ENCODE measurements around the gene FAM83D. TPM values are rescaled to one million over a fixed set of nuclear protein-coding genes. Genes with fewer than 3 reads are reported as not detected.

Gene FAM83D
- total and polyA plus RNA-seq, 2 donors (not counting 1 experiment from before 2014, with no cell fraction given), result 0.82 to 1.7 TPM

DNA sequence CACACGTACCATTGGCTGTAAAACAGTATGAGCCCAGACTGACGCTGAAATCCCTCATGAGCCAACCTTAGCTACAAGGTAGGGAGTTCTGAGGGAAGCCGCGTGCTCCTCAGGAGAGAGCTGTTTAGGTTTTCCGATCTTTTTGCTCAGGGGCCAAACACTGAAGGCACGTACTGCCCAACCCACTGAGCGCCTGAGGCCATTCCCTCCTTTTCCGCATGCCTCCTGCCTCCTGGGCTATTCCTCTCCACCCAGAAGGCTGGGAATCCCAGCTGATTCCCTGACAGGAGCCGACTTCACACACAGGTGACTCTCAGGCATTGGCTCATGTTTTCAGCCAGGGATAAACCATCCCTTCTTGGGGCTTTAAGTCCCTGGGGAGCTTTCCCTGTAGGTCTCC, 5.4 kb upstream of the FAM83D start:
- Histone ChIP-seq H2AFZ (ENCODE audit: insufficient read depth, low read depth, low read length, poor library complexity, severe bottlenecking) (no peak overlapping the region), H3K27me3 (replicated peaks in 1 of 4; ENCODE audit: control extremely low read depth in 1 of 4, control insufficient read depth in 3 of 4, insufficient read depth in 4 of 4, low read length in 3 of 4) (no peaks in the 10 kb centered on the region), H3K4me1 (ENCODE audit: control insufficient read depth in 2 of 2, insufficient read depth in 2 of 2, low read length in 2 of 2) (peaks cover 0 to 3% of the 10 kb centered on the region in 2 donors), H3K4me3 (ENCODE audit: control extremely low read depth in 1 of 5, extremely low read depth in 1 of 5, insufficient read depth in 1 of 5, low read depth in 2 of 5, low read length in 4 of 5) (no peak overlapping the region), H3K9me3 (ENCODE audit: control extremely low read depth in 1 of 3, control insufficient read depth in 2 of 3, insufficient read depth in 1 of 3, low read length in 2 of 3) (peaks cover 0 to 4% (median 0%) of the 10 kb centered on the region in 3 donors), H4K20me1 (ENCODE audit: control insufficient read depth, insufficient read depth, low read length, poor library complexity, severe bottlenecking) (peaks cover 1% of the 10 kb centered on the region), H3K27ac (ENCODE audit: low read length in 2 of 2) (no peak overlapping the region), H3K79me2 (ENCODE audit: control insufficient read depth, insufficient read depth, low read length) (no peaks in the 10 kb centered on the region), H3K4me2 (replicated peaks; ENCODE audit: low read depth, low read length, poor library complexity, severe bottlenecking) (no peak overlapping the region), H3K36me3 (replicated peaks in 1 of 2; ENCODE audit: control extremely low read depth in 1 of 2, control insufficient read depth in 1 of 2, extremely low read depth in 1 of 2, insufficient read depth in 2 of 2, low read length in 1 of 2) (peaks cover 0 to 60% of the 10 kb centered on the region in 2 experiments), H3K9ac (ENCODE audit: low read length) (no peak overlapping the region)
- Mint-ChIP-seq H3K4me1 (peaks cover 8% of the 10 kb centered on the region), H3K27me3 (no peaks in the 10 kb centered on the region), H3K4me3 (no peak overlapping the region), H3K27ac (no peak overlapping the region), H3K9me3 (ENCODE audit: insufficient read depth) (no peaks in the 10 kb centered on the region)
- TF ChIP-seq EZH2 (IDR thresholded peaks at IDR 0.05; ENCODE audit: borderline replicate concordance, insufficient read depth, low read depth, low read length, poor library complexity, severe bottlenecking), result no peak
- TF ChIP-seq, protein P1, sequence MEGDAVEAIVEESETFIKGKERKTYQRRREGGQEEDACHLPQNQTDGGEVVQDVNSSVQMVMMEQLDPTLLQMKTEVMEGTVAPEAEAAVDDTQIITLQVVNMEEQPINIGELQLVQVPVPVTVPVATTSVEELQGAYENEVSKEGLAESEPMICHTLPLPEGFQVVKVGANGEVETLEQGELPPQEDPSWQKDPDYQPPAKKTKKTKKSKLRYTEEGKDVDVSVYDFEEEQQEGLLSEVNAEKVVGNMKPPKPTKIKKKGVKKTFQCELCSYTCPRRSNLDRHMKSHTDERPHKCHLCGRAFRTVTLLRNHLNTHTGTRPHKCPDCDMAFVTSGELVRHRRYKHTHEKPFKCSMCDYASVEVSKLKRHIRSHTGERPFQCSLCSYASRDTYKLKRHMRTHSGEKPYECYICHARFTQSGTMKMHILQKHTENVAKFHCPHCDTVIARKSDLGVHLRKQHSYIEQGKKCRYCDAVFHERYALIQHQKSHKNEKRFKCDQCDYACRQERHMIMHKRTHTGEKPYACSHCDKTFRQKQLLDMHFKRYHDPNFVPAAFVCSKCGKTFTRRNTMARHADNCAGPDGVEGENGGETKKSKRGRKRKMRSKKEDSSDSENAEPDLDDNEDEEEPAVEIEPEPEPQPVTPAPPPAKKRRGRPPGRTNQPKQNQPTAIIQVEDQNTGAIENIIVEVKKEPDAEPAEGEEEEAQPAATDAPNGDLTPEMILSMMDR (IDR thresholded peaks at IDR 0.05), result no peak
- intact Hi-C loops (cut with micrococcal nuclease), result no loop called here
- ChIA-PET CTCF (interaction anchor here (2.5 kb wide), 1 partner anchor 129 kb away, joined by 12 read pairs; no protein-coding TSS in a partner anchor), POLR2A (no interaction called here)
- WGBS (ENCODE audit: insufficient coverage), result 99% methylated on average over 9 of the region's 9 CpGs
- ATAC-seq (ENCODE audit: low read depth) (no peak), DNase-seq (no peak)

DNA sequence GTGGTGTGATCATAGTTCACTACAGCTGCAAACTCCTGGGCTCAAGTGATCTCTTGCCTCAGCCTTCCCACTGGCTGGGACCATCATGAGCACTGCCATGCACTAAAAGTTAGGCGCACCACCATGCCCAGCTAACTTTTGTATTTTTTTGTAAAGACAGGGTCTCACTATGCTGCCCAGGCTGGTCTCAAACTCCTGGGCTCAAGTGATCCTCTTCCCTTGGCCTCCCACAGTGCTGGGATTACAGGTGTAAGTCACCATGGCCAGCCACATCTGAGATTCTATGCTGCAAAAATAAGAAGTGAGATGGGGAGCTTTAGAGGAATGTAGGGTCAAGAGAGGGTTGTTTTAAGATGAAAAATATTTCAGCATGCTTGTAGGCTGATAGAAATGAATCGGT, 1.5 kb upstream of the FAM83D start:
- Histone ChIP-seq H3K4me1 (ENCODE audit: control insufficient read depth in 2 of 2, insufficient read depth in 2 of 2, low read length in 2 of 2) (peaks cover 6 to 15% of the 10 kb centered on the region in 2 donors), H4K20me1 (ENCODE audit: control insufficient read depth, insufficient read depth, low read length, poor library complexity, severe bottlenecking) (no peaks in the 10 kb centered on the region), H3K9me3 (ENCODE audit: control extremely low read depth in 1 of 3, control insufficient read depth in 2 of 3, insufficient read depth in 1 of 3, low read length in 2 of 3) (no peaks in the 10 kb centered on the region), H3K27ac (ENCODE audit: low read length in 2 of 2) (no peak overlapping the region), H3K27me3 (replicated peaks in 1 of 4; ENCODE audit: control extremely low read depth in 1 of 4, control insufficient read depth in 3 of 4, insufficient read depth in 4 of 4, low read length in 3 of 4) (peaks cover 0 to 3% (median 1%) of the 10 kb centered on the region in 4 experiments), H2AFZ (ENCODE audit: insufficient read depth, low read depth, low read length, poor library complexity, severe bottlenecking) (no peak overlapping the region), H3K36me3 (replicated peaks in 1 of 2; ENCODE audit: control extremely low read depth in 1 of 2, control insufficient read depth in 1 of 2, extremely low read depth in 1 of 2, insufficient read depth in 2 of 2, low read length in 1 of 2) (peaks cover 0 to 30% of the 10 kb centered on the region in 2 experiments), H3K79me2 (ENCODE audit: control insufficient read depth, insufficient read depth, low read length) (peaks cover 20% of the 10 kb centered on the region), H3K4me3 (ENCODE audit: control extremely low read depth in 1 of 5, extremely low read depth in 1 of 5, insufficient read depth in 1 of 5, low read depth in 2 of 5, low read length in 4 of 5) (no peak overlapping the region), H3K4me2 (replicated peaks; ENCODE audit: low read depth, low read length, poor library complexity, severe bottlenecking) (no peak overlapping the region), H3K9ac (ENCODE audit: low read length) (no peak overlapping the region)
- ChIA-PET CTCF (interaction anchor here (0.7 to 3.2 kb wide), 4 partner anchors 119 to 173 kb away, joined by 3 to 9 read pairs (median 4); partner anchors contain the start of gene PPP1R16B), POLR2A (no interaction called here)
- Mint-ChIP-seq H3K4me1 (peaks cover 24% of the 10 kb centered on the region), H3K4me3 (peak overlapping the region; percentile 82), H3K27me3 (no peaks in the 10 kb centered on the region), H3K27ac (peak overlapping the region; percentile 10), H3K9me3 (ENCODE audit: insufficient read depth) (no peaks in the 10 kb centered on the region)
- 96% methylated on average over 2 of the region's 2 CpGs for WGBS (ENCODE audit: insufficient coverage)
- intact Hi-C loops (cut with micrococcal nuclease), result no loop called here
- TF ChIP-seq, protein P1 (IDR thresholded peaks at IDR 0.05), result no peak
- DNase-seq (no peak), ATAC-seq (ENCODE audit: low read depth) (no peak)
